OCI-LY1 (cell line): ENCODE measurements around the gene KIN.

Experiments
- EZH2 ChIP-seq: fragments of 200-600 bp; sonication (generic), shearing (Covaris generic); IDR thresholded peaks from 2 replicates; pipeline ENCODE4 v1.8.0; 2017; ENCODE audit warnings: borderline replicate concordance, mixed run types, mild to moderate bottlenecking, antibody characterized with exemption, low read length, moderate library complexity, mixed read lengths
- TF ChIP-seq, protein P1 (sequence below): fragments of 200-600 bp; sonication (generic), shearing (Covaris generic); IDR thresholded peaks from 2 replicates; pipeline ENCODE4 v1.5.1; 2017; ENCODE audit warnings: mild to moderate bottlenecking, antibody characterized with exemption, low read length, moderate library complexity, mixed read lengths

DNA sequence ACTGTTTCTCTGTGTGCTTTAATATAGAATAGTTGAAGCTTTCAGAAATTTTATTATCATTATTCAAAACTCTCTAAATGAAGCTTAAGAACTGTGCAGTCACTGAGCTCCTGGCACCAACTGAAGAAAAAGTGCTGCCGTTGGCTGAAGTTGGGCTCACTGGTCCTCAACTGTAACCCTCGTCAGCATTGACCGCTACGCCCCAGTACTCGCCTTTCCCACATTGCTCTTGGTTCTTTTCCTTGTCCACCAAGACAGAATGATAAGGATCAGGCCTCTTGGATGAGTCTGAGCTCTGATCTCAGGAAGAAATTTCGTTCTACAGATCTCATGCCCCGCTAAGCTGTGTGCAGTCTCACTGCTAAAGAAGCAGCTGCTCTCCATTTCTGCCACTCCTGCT is 22.6 kb upstream of the KIN start:
- TF ChIP-seq, protein P1, sequence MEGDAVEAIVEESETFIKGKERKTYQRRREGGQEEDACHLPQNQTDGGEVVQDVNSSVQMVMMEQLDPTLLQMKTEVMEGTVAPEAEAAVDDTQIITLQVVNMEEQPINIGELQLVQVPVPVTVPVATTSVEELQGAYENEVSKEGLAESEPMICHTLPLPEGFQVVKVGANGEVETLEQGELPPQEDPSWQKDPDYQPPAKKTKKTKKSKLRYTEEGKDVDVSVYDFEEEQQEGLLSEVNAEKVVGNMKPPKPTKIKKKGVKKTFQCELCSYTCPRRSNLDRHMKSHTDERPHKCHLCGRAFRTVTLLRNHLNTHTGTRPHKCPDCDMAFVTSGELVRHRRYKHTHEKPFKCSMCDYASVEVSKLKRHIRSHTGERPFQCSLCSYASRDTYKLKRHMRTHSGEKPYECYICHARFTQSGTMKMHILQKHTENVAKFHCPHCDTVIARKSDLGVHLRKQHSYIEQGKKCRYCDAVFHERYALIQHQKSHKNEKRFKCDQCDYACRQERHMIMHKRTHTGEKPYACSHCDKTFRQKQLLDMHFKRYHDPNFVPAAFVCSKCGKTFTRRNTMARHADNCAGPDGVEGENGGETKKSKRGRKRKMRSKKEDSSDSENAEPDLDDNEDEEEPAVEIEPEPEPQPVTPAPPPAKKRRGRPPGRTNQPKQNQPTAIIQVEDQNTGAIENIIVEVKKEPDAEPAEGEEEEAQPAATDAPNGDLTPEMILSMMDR, result no peak
- no peak for TF ChIP-seq EZH2
